Tibial nerve (tissue), 4 donors: Measurements from ENCODE around the gene MTA2. TPM values are rescaled to one million over a fixed set of nuclear protein-coding genes. Genes with fewer than 3 reads are reported as not detected.
"Not testable (repeated sequence)": the region's sequence is repeated elsewhere in the genome, so short reads cannot be mapped to it uniquely, and the experiment has no call there.

ENCODE experiments used
- DNase-seq, 2 donors: peaks; one replicate each; pipeline ENCODE4 v3.0.0-alpha.2; 2019; ENCODE audit warnings: low spot score in 2 of 2
- H3K27ac ChIP-seq, 4 donors: fragments of 200-600 bp; sonication (generic) in 3 of 4; one replicate each; pipeline ENCODE4 v1.5.1; 2017 to 2019; ENCODE audit warnings: mild to moderate bottlenecking in 1 of 4
- H3K27me3 ChIP-seq, 2 donors: fragments of 200-600 bp; sonication (generic) in 1 of 2; one replicate each; pipeline versions ENCODE4 v1.5.1 to v1.6.0; 2017 to 2019
- H3K36me3 ChIP-seq, 3 donors: fragments of 200-600 bp; sonication (generic); one replicate each; pipeline ENCODE4 v1.5.1; 2018 to 2019
- H3K4me1 ChIP-seq, 4 donors: fragments of 200-600 bp; sonication (generic) in 3 of 4; one replicate each; pipeline ENCODE4 v1.5.1; 2017 to 2019
- H3K4me3 ChIP-seq, 4 donors: fragments of 200-600 bp; sonication (generic) in 3 of 4; one replicate each; pipeline ENCODE4 v1.5.1; 2017 to 2019; ENCODE audit warnings: mild to moderate bottlenecking in 1 of 4, moderate library complexity in 1 of 4
- H3K9me3 ChIP-seq, 4 donors: fragments of 200-600 bp; sonication (generic) in 3 of 4; one replicate each; pipeline ENCODE4 v1.5.1; 2017 to 2019
- CTCF ChIP-seq, 5 experiments: fragments of 200-600 bp in 3 of 5; fragments of 450-650 bp in 2 of 5; sonication (generic) in 3 of 5; IDR thresholded peaks; one replicate each; pipeline ENCODE4 v1.5.1; 2016 to 2019; ENCODE audit warnings: antibody characterized with exemption in 5 of 5, mild to moderate bottlenecking in 3 of 5, moderate library complexity in 2 of 5
- EP300 ChIP-seq, 2 donors: sonication (generic); formaldehyde crosslinking; IDR thresholded peaks; one replicate each; pipeline ENCODE4 v1.6.1; 2017; ENCODE audit warnings: antibody characterized with exemption in 2 of 2, mild to moderate bottlenecking in 1 of 2
- POLR2A ChIP-seq, 2 donors: fragments of 450-650 bp; IDR thresholded peaks; one replicate each; pipeline ENCODE4 v1.6.1; 2017; ENCODE audit warnings: antibody characterized with exemption in 2 of 2, mild to moderate bottlenecking in 2 of 2, moderate library complexity in 2 of 2
- WGBS, 2 donors: methylation state at CpG; one replicate each; pipeline ENCODE4 v1.1.5; 2018; 5-methylcytosine and 5-hydroxymethylcytosine counted together
- total RNA-seq, 4 donors: library from RNA; depleted of rRNA; stranded (reverse); fragments of >200 nt; gene quantifications; one replicate each; pipeline ENCODE4 v1.1.0, GENCODE V29; 2016

The MTA2 gene
- total RNA-seq, 4 donors from 2014 or later = 79.5 to 95.3 (median 88.8) TPM

DNA sequence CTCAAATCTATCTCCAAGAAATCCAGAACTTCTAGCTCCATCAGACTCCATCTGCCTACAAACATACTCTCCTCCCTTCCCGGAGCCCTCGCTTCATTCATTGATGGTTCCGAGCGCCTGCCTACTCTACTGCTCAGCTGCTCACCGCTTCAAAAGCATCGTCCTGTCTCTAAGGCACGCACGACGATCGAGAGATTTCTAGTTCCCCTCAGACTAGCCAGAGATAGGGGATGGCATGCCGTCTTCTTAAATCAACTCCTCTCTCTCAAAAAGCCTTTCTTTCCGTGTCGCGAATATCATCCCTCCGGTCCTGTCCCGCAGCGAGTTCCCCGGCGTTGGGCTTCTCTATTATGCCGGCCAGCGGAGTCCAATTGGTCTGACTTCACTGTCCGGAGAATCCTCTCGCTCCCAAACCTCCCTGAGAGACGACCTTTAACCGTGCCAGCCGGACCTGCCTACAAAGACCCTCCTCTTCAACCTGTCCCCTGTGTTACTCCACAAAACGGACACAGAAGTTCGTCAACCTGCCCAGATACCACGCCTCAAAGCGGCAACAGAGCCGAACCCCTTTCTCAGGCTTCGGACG is 28.6 kb downstream of the MTA2 start:
- TF ChIP-seq CTCF (IDR thresholded peaks at IDR 0.05) (no peak), EP300 (IDR thresholded peaks at IDR 0.05) (no peak), POLR2A (IDR thresholded peaks at IDR 0.05) (no peak)
- Histone ChIP-seq H3K4me1 (peaks cover 0 to 64% (median 24%) of the 10 kb centered on the region in 4 donors), H3K36me3 (peaks cover 2 to 75% (median 25%) of the 10 kb centered on the region in 3 donors), H3K4me3 (peak overlapping the region; percentile 59 to 92 (median 88)), H3K27me3 (no peaks in the 10 kb centered on the region), H3K9me3 (no peaks in the 10 kb centered on the region), H3K27ac (peak overlapping the region; percentile 69 to 89 (median 77))
- no peak for DNase-seq
- WGBS, 2 donors = 1% methylated on average over 33 of the region's 33 CpGs

DNA sequence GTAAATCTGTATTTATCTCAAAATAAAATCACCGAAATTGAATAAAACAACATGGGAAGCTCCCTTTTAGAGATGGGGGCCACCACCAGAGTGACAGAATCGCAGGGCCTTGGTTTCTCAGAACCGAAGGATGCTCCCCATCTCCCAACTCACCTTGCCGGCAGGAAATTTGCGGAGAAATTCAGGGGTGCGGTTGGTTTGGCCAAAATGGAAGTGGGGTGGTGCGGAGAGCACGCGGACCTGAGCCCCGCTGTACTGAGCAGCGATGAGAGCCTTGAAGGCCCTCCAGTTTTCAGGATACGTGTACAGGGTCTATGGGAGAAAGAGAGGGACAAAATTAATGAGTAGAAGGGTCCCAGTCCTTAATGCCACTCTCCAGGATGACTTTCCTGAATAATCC is 29.2 kb downstream of the MTA2 start:
- Histone ChIP-seq H3K4me3 (peak overlapping the region; percentile 59 to 92 (median 88)), H3K4me1 (peaks cover 0 to 64% (median 24%) of the 10 kb centered on the region in 4 donors), H3K9me3 (no peaks in the 10 kb centered on the region), H3K27me3 (no peaks in the 10 kb centered on the region), H3K36me3 (peaks cover 0 to 75% (median 25%) of the 10 kb centered on the region in 3 donors), H3K27ac (peak overlapping the region; percentile 69 to 89 (median 77))
- DNase-seq = no peak
- TF ChIP-seq POLR2A (IDR thresholded peaks at IDR 0.05) (no peak), EP300 (IDR thresholded peaks at IDR 0.05) (no peak), CTCF (IDR thresholded peaks at IDR 0.05) (no peak)
- WGBS, 2 donors = 78 to 80% methylated on average over 12 of the region's 12 CpGs

DNA sequence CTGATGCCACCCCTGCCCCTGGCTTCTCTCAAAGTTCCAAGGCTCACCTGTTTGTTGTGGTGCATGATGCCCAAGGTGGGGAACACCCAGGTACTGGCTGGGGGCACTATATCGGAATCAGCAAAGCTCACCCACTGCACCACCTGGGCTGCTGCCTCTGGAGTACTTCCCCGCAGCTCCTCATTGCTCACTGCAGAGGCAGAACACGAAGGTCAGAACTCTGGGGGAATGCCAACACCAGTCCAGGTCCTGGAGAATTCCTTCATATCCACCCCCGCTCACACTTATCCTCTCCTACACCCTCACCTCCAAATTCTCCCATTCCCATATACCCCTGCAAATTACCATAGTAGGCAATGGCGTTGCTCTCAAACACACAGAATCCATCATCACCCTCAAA is 30.2 kb downstream of the MTA2 start:
- not testable (repeated sequence) for H3K4me3 ChIP-seq, H3K9me3 ChIP-seq, H3K27me3 ChIP-seq, DNase-seq
- H3K27ac ChIP-seq = peak overlapping the region in 2 of 4 donors; percentile 17 to 89
- WGBS, 2 donors = 92 to 96% methylated on average over 5 of the region's 5 CpGs
- H3K4me1 ChIP-seq = peaks cover 0 to 55% (median 24%) of the 10 kb centered on the region in 4 donors
- peaks cover 0 to 75% (median 29%) of the 10 kb centered on the region in 3 donors for H3K36me3 ChIP-seq

- H3K27me3 ChIP-seq, H3K4me3 ChIP-seq, H3K9me3 ChIP-seq, DNase-seq: not testable (repeated sequence)
- H3K27ac ChIP-seq = peak overlapping the region in 1 of 4 donors; percentile 89
- H3K4me1 ChIP-seq = peaks cover 0 to 54% (median 24%) of the 10 kb centered on the region in 4 donors
- WGBS, 2 donors = 89 to 92% methylated on average over 5 of the region's 5 CpGs
- H3K36me3 ChIP-seq = peaks cover 0 to 75% (median 34%) of the 10 kb centered on the region in 3 donors
Measured at GRCh38 chr11:62570903-62571302, 30.8 kb downstream of the MTA2 start.

DNA sequence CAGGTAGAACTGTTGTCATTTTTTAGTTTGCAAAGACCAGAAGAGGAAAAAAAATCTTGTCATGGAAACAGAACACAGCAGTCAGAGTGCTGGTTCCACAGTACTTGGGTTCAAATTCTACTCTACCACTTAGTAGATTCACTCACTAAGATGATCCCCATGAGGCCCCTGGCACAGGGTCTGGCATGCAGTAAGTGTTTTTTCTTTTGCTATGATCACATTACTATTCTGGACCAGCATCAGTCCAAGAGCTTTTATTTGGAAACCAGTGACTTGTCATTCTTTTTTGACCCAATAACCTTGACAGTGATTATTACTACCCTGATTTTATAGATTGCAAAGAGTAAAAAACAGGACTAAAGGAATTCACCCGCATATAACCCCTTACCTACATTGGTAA is 32.1 kb downstream of the MTA2 start:
- WGBS, 2 donors = 71 to 77% methylated on average over 1 of the region's 1 CpG
- TF ChIP-seq POLR2A (IDR thresholded peaks at IDR 0.05) (no peak), EP300 (IDR thresholded peaks at IDR 0.05) (no peak), CTCF (IDR thresholded peaks at IDR 0.05) (no peak)
- H3K27ac ChIP-seq = no peak overlapping the region

GRCh38 chr11:62567018-62567633 is 34.5 kb downstream of the MTA2 start:
- peaks cover 0 to 100% (median 40%) of the 10 kb centered on the region in 3 donors for H3K36me3 ChIP-seq
- WGBS, 2 donors = 82 to 83% methylated on average over 8 of the region's 8 CpGs
- TF ChIP-seq CTCF (IDR thresholded peaks at IDR 0.05) (no peak), EP300 (IDR thresholded peaks at IDR 0.05) (no peak), POLR2A (IDR thresholded peaks at IDR 0.05) (no peak)

More for the DNA sequence above, 32.1 kb downstream of the MTA2 start:
- no peaks in the 10 kb centered on the region for H3K27me3 ChIP-seq
- H3K4me3 ChIP-seq = no peak overlapping the region
- DNase-seq = no peak
- peaks cover 0 to 80% (median 39%) of the 10 kb centered on the region in 3 donors for H3K36me3 ChIP-seq
- H3K9me3 ChIP-seq = no peaks in the 10 kb centered on the region
- peaks cover 0 to 44% (median 12%) of the 10 kb centered on the region in 4 donors for H3K4me1 ChIP-seq

More at GRCh38 chr11:62567018-62567633, 34.5 kb downstream of the MTA2 start:
- DNase-seq = no peak
- Histone ChIP-seq H3K9me3 (no peaks in the 10 kb centered on the region), H3K4me1 (peaks cover 0 to 46% (median 4%) of the 10 kb centered on the region in 4 donors), H3K4me3 (no peak overlapping the region), H3K27me3 (no peaks in the 10 kb centered on the region), H3K27ac (no peak overlapping the region)
